Adrenal gland (tissue), 12 donors: ENCODE measurements around the gene CDK14. TPM values are rescaled to one million over a fixed set of nuclear protein-coding genes. Genes with fewer than 3 reads are reported as not detected.

Source experiments
- DNase-seq, 7 donors: peaks; one replicate each; pipeline ENCODE4 v3.0.0-alpha.2; 2019 to 2020
- H3K27ac ChIP-seq, 5 donors: fragments of 200-600 bp; sonication (generic) in 4 of 5; 1 replicate in 3 of 5; 2 replicates in 2 of 5; pipeline versions ENCODE4 v1.5.1 to v1.8.0; 2016 to 2020; ENCODE audit warnings: mild to moderate bottlenecking in 1 of 5
- H3K27me3 ChIP-seq: fragments of 200-600 bp; 2 replicates; pipeline ENCODE4 v1.8.0; 2021
- H3K36me3 ChIP-seq, 2 donors: fragments of 200-600 bp; replicated peaks in 1 of 2; 1 replicate in 1 of 2; 2 replicates in 1 of 2; pipeline versions ENCODE4 v1.5.1 to v1.8.0; 2018 to 2022
- H3K4me1 ChIP-seq, 2 donors: fragments of 200-600 bp; replicated peaks in 1 of 2; 1 replicate in 1 of 2; 2 replicates in 1 of 2; pipeline versions ENCODE4 v1.5.1 to v1.8.0; 2018 to 2021
- H3K4me3 ChIP-seq, 4 donors: fragments of 200-600 bp; sonication (generic) in 3 of 4; one replicate each; pipeline ENCODE4 v1.5.1; 2016 to 2018
- H3K9me3 ChIP-seq, 3 donors: fragments of 200-600 bp; sonication (generic) in 1 of 3; replicated peaks in 1 of 3; 1 replicate in 2 of 3; 2 replicates in 1 of 3; pipeline versions ENCODE4 v1.5.1 to v1.8.0; 2016 to 2021
- CTCF ChIP-seq, 6 experiments: fragments of 450-650 bp in 4 of 6; fragments of 200-600 bp in 2 of 6; sonication (generic) in 1 of 6; IDR thresholded peaks; 1 replicate in 5 of 6; 2 replicates in 1 of 6; pipeline versions ENCODE4 v1.5.1 to v1.8.0; 2016 to 2021; ENCODE audit warnings: antibody characterized with exemption in 6 of 6, mild to moderate bottlenecking in 2 of 6, moderate library complexity in 1 of 6
- POLR2A ChIP-seq, 2 donors: fragments of 450-650 bp; IDR thresholded peaks; one replicate each; pipeline ENCODE4 v1.6.1; 2017; ENCODE audit warnings: antibody characterized with exemption in 2 of 2, mild to moderate bottlenecking in 2 of 2, moderate library complexity in 1 of 2
- WGBS, 4 donors: extraction: QIAGEN DNeasy Blood & Tissue Kit in 2 of 4; methylation state at CpG; one replicate each; pipeline versions ENCODE4 v1.1.5 to v1.1.7; 2013 to 2017; 5-methylcytosine and 5-hydroxymethylcytosine counted together
- intact Hi-C, 2 donors: fragments of 100-400 bp; cut with DNase I; formaldehyde crosslinking; loops; one replicate each; pipeline versions ENCODE4 v1.14.1 to v1.15.0; 2022 to 2023
- polyA plus RNA-seq, 3 donors: library from polyadenylated mRNA; stranded (reverse); fragments of 200-250 nt in 2 of 3; fragments of 350-450 nt in 1 of 3; fragmentation: Illumina TruSeq in 1 of 3; extraction: RNeasy Lipid Tissue Mini Kit (QIAGEN cat#74804) in 1 of 3; gene quantifications; one replicate each; pipeline ENCODE4 v1.2.3, GENCODE V29; 2013 to 2014
- total RNA-seq, 9 donors: library from RNA; depleted of rRNA in 4 of 9; stranded (reverse); fragments of >200 nt in 4 of 9; fragments of 120-200 nt in 1 of 9; fragmentation: NEBNext Ultra II Directional in 1 of 9; extraction: Animal tissue kit (Norgen Biotek cat#: 25700) in 1 of 9; gene quantifications; one replicate each; pipeline versions ENCODE4 v1.1.0 to v1.2.4, GENCODE V29; 2013 to 2023
- donor health status: healthy with polysubstance abuse.
- donor health status: Bipolar disorder and iron deficiency.
- donor health status: DM: yes; HTN: yes; CAD: no.
- donor health status: DM: no; HTN: no; CAD: no.
- donor health status: DM: no; HTN: no; CAD: no.
- donor health status: DM: yes; HTN: yes; CAD: no.

The CDK14 gene
- total and polyA plus RNA-seq, 12 donors = 1.9 to 14.5 (median 7.6) TPM

GRCh38 chr7:91089382-91089963 lies 493.4 kb downstream of the CDK14 start:
- H3K4me3 ChIP-seq = peak overlapping the region in 1 of 4 donors; percentile 28
- DNase-seq = peak in 2 of 7 donors; percentile 4 to 10
- no peaks in the 10 kb centered on the region for H3K27me3 ChIP-seq
- intact Hi-C loops = loop anchor here in 1 of 2 donors (10.0 kb wide), 3 partner anchors 175 to 695 kb away; partner anchors contain the start of gene FZD1
- no peak for TF ChIP-seq POLR2A (IDR thresholded peaks at IDR 0.05)
- peak; percentile 40 to 84 (median 66) for TF ChIP-seq CTCF (IDR thresholded peaks at IDR 0.05)
- no peak overlapping the region for H3K27ac ChIP-seq
- WGBS, 4 donors = 2 to 5% (median 3%) methylated on average over 5 of the region's 5 CpGs
- no peaks in the 10 kb centered on the region for H3K9me3 ChIP-seq
- peaks cover 0 to 7% of the 10 kb centered on the region in 2 donors for H3K4me1 ChIP-seq
- no peaks in the 10 kb centered on the region for H3K36me3 ChIP-seq

- WGBS, 4 donors = 93 to 95% (median 94%) methylated on average over 7 of the region's 7 CpGs
- H3K9me3 ChIP-seq = no peaks in the 10 kb centered on the region
- no peaks in the 10 kb centered on the region for H3K36me3 ChIP-seq
- no peaks in the 10 kb centered on the region for H3K27me3 ChIP-seq
- DNase-seq = no peak
- no peak overlapping the region for H3K27ac ChIP-seq
- TF ChIP-seq POLR2A (IDR thresholded peaks at IDR 0.05) = no peak
- no peak for TF ChIP-seq CTCF (IDR thresholded peaks at IDR 0.05)
- intact Hi-C loops = no loop called here
- H3K4me1 ChIP-seq = peaks cover 0 to 7% of the 10 kb centered on the region in 2 donors
- H3K4me3 ChIP-seq = no peak overlapping the region
Measured at GRCh38 chr7:91090684-91091083, 494.6 kb downstream of the CDK14 start.

GRCh38 chr7:91091631-91092030 lies 495.5 kb downstream of the CDK14 start:
- H3K27ac ChIP-seq = no peak overlapping the region
- H3K4me3 ChIP-seq = no peak overlapping the region
- peaks cover 0 to 7% of the 10 kb centered on the region in 2 donors for H3K4me1 ChIP-seq
- TF ChIP-seq CTCF (IDR thresholded peaks at IDR 0.05) (no peak), POLR2A (IDR thresholded peaks at IDR 0.05) (no peak)
- DNase-seq = no peak
- WGBS, 4 donors = 77 to 92% (median 87%) methylated on average over 4 of the region's 4 CpGs
- H3K9me3 ChIP-seq = no peaks in the 10 kb centered on the region
- H3K27me3 ChIP-seq = no peaks in the 10 kb centered on the region
- H3K36me3 ChIP-seq = no peaks in the 10 kb centered on the region
- intact Hi-C loops = no loop called here

DNA sequence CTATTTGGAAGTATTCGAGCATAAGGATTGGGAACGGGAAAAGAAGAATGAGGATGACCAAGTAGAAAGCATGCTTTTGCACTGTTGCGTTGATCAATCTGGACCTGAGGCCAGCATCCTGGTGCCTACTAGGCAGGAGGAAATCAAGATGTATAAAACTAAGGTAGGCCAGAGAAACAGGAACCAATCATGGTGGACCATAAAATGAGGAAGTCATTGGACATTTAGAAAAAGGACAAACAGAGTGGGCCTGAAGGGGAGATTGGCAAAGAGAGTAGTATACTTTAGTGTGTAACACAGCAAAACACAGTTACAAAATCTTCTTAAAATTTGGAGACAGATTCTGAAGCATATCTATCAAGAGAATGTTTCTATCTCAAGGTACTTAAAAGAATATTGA lies 497.1 kb downstream of the CDK14 start:
- no peaks in the 10 kb centered on the region for H3K9me3 ChIP-seq
- H3K4me1 ChIP-seq = peaks cover 0 to 7% of the 10 kb centered on the region in 2 donors
- no peak overlapping the region for H3K27ac ChIP-seq
- TF ChIP-seq POLR2A (IDR thresholded peaks at IDR 0.05) (no peak), CTCF (IDR thresholded peaks at IDR 0.05) (no peak)
- H3K36me3 ChIP-seq = no peaks in the 10 kb centered on the region
- no peak overlapping the region for H3K4me3 ChIP-seq
- WGBS, 4 donors = 82 to 98% (median 96%) methylated on average over 3 of the region's 3 CpGs
- H3K27me3 ChIP-seq = no peaks in the 10 kb centered on the region
- intact Hi-C loops = no loop called here
- DNase-seq = no peak
